Karpas-422 (cell line): ENCODE measurements around the gene HAND2. TPM values are rescaled to one million over a fixed set of nuclear protein-coding genes. Genes with fewer than 3 reads are reported as not detected.

Source experiments
- DNase-seq: peaks from one replicate; pipeline ENCODE4 v3.0.0-alpha.2; 2015
- H2AFZ ChIP-seq: fragments of 200-600 bp; sonication (generic); 2 replicates; pipeline ENCODE4 v1.6.1; 2014; ENCODE audit warnings: antibody characterized with exemption, low read length, mixed read lengths
- H3K27ac ChIP-seq: fragments of 200-600 bp; sonication (generic); 2 replicates; pipeline ENCODE4 v1.5.1; 2014; ENCODE audit warnings: mild to moderate bottlenecking, low read length, moderate library complexity
- H3K27me3 ChIP-seq: fragments of 200-600 bp; sonication (generic); 2 replicates; pipeline ENCODE4 v1.6.1; 2014; ENCODE audit warnings: low read length, mixed read lengths
- H3K36me3 ChIP-seq: fragments of 200-600 bp; sonication (generic); 2 replicates; pipeline ENCODE4 v1.6.1; 2014; ENCODE audit warnings: low read length, mixed read lengths; ENCODE audit not compliant: insufficient read depth
- H3K4me1 ChIP-seq: fragments of 200-600 bp; sonication (generic); 2 replicates; pipeline ENCODE4 v1.6.1; 2014; ENCODE audit warnings: mild to moderate bottlenecking, low read length, mixed read lengths
- H3K4me2 ChIP-seq: fragments of 200-600 bp; sonication (generic); 2 replicates; pipeline ENCODE4 v1.6.1; 2014; ENCODE audit warnings: low read length, low read depth, mild to moderate bottlenecking; ENCODE audit not compliant: poor library complexity, severe bottlenecking
- H3K4me3 ChIP-seq: fragments of 200-600 bp; sonication (generic); 2 replicates; pipeline ENCODE4 v1.5.1; 2014; ENCODE audit warnings: mild to moderate bottlenecking, antibody characterized with exemption, low read length, mixed read lengths
- H3K79me2 ChIP-seq: fragments of 200-600 bp; sonication (generic); 2 replicates; pipeline ENCODE4 v1.6.1; 2014; ENCODE audit warnings: mild to moderate bottlenecking, low read length, mixed read lengths
- H3K9ac ChIP-seq: fragments of 200-600 bp; sonication (generic); 2 replicates; pipeline ENCODE4 v1.6.0; 2014; ENCODE audit warnings: low read length
- H3K9me2 ChIP-seq: fragments of 200-600 bp; sonication (generic), shearing (Covaris generic); replicated peaks from 2 replicates; pipeline ENCODE4 v1.6.0; 2014; ENCODE audit warnings: mild to moderate bottlenecking, low read length, moderate library complexity; ENCODE audit not compliant: insufficient read depth
- H3K9me3 ChIP-seq: fragments of 300-700, 200-600 bp; sonication (generic); 2 replicates; pipeline ENCODE4 v1.6.1; 2014; ENCODE audit warnings: low read length, mixed read lengths
- H4K20me1 ChIP-seq: fragments of 200-600 bp; sonication (generic); 2 replicates; pipeline ENCODE4 v1.6.1; 2014; ENCODE audit warnings: mild to moderate bottlenecking, antibody characterized with exemption, low read length, low read depth; ENCODE audit not compliant: insufficient read depth
- total RNA-seq: library from RNA; depleted of rRNA; stranded (reverse); fragments of >200 nt; shearing (Covaris generic); gene quantifications from 2 replicates; pipeline ENCODE4 v1.2.3, GENCODE V29; 2014; ENCODE audit warnings: low replicate concordance

HAND2 gene
- total RNA-seq, 1 experiment from 2014 or later, result not detected

DNA sequence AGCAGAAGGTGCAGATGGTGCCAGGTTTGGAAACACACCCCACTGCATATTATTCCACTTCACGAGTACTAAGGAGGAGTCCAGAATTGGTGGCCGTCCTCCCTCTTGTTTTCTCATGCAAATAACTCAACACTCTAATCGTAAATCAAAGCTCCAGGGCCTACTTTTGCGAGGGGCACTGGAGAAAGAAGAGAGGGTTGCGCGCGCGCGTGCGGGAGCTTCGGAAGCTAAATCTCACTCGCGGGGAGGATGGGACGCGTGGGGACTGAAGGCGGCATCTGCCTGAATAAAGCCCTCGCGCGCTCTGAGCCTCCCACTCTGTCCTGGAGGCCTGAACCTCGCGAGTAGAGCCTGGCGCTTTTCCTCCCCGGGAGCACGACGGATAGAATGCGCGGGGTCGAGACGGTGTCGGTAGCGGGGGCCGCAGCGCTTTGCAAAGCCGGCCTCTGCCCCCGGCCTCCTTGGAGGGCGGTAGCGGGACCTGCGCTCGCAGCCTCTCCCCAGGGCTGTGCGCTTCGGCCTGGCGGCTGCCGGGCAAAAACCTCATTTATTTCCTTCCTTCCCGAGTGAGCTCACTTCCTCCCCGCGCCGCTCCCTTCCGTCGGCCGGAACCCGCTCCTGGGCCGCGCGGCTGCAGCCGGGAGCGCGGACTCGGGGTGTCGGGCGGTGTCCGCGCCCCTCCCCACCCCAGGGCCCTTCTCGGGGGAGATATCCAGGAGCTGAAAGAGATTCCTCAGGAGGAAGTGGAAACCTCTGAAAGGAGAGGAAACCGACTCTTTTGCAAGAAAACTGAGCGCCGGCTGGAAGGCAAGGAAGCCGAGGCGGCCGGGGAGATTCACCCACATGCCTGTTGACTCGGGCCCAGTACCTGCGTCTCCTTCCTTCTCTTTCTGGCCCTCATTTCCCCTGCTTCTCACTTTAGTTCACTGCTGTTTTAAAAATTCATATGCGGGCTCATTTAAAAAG, 20.7 kb downstream of the HAND2 start:
- H3K79me2 ChIP-seq, result no peaks in the 10 kb centered on the region
- H3K4me1 ChIP-seq, result peaks cover 16% of the 10 kb centered on the region
- no peaks in the 10 kb centered on the region for H3K27me3 ChIP-seq
- H3K9me2 ChIP-seq, result no peaks in the 10 kb centered on the region
- peak overlapping the region; percentile 85 for H3K4me2 ChIP-seq
- DNase-seq, result peak; percentile 83
- H3K9me3 ChIP-seq, result no peaks in the 10 kb centered on the region
- H3K36me3 ChIP-seq, result no peaks in the 10 kb centered on the region
- peak overlapping the region; percentile 71 for H3K4me3 ChIP-seq
- peak overlapping the region; percentile 93 for H2AFZ ChIP-seq
- no peaks in the 10 kb centered on the region for H4K20me1 ChIP-seq
- no peak overlapping the region for H3K27ac ChIP-seq
- H3K9ac ChIP-seq, result peak overlapping the region; percentile 78

DNA sequence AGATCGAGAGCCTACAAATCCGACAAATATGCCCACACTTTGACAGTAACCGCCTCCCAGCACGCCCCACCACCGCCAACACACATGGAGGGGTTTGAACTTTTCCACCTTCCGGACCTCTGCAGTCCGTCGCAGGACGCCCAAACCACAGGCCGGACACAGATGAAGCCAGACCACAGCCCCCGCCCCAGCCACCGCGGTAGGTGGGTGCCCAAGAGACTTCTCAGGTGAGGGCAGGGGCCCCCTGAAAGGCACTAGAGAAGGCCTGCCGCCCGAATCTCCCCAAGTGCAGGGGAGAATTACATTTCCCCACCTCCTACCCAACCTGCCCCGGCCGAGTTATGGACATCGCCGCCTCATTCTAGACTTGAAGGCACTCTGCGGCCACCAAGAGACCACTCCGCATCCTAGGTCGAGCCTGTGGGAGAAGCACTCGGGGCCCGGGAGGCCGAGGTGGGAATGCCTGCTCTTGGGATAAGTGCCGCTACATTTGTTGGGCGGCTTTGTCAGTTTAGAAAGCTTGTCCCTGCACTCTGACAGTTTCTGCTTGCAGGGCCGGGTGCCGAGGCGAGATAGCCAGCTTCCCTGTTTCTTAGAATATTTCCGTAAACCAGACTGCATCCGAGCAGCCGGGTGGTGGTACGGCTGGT, 21.5 kb downstream of the HAND2 start:
- Histone ChIP-seq H2AFZ (peak overlapping the region; percentile 93; the same call in 1 of the 2 replicates), H3K9ac (peak overlapping the region; percentile 78), H3K36me3 (no peaks in the 10 kb centered on the region), H4K20me1 (no peaks in the 10 kb centered on the region), H3K27me3 (no peaks in the 10 kb centered on the region), H3K9me2 (no peaks in the 10 kb centered on the region), H3K27ac (no peak overlapping the region), H3K4me2 (peak overlapping the region; percentile 85), H3K4me3 (peak overlapping the region; percentile 71), H3K79me2 (no peaks in the 10 kb centered on the region), H3K4me1 (peaks cover 16% of the 10 kb centered on the region), H3K9me3 (no peaks in the 10 kb centered on the region)
- DNase-seq, result no peak

DNA sequence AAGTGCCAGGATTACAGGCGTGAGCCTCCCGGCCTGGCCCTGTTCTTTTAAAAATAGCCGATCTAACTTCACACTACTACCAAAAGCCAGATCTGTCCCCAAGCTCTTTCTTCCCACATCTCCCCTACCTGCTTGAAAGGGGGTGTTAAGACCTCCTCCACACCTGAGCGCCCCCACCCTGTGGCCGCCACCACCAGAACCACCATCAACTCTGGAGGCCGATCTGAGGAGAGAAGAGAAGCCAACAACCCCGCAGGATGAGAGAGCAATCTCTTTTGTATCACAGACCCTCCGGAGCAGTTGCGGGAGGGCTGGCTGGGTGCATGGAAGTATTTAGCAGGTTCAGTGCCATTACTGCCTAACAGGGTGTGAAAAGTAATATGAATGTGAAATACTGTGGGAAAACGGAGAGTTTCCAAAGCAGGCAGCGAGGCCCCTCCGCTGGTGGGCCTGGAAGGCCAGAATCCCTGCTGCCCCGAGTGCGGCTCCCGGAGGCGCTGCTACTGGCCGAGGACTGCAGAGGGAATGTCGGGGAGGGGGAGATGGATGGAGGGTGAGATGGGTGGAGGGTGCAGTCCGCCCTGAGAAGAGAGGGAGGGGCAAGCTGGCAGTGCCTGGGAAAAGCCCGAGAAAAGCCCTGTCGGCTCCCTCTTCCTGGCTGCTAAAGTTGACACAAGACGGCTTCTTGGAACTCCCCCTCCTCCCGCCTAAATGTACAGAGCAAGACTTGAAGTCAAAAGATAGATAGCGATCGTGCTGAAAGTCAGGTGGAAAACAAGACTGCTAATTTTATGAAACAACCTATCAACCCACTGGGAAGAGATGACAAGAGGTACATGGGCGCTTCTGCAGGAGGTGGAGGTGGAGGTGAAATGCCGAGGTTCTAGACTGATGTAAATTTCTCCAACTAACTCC, 22.3 kb downstream of the HAND2 start:
- Histone ChIP-seq H2AFZ (no peak overlapping the region), H3K27ac (no peak overlapping the region), H3K4me1 (peaks cover 16% of the 10 kb centered on the region), H3K79me2 (no peaks in the 10 kb centered on the region), H3K4me2 (peak overlapping the region; percentile 85), H3K4me3 (peak overlapping the region; percentile 71; the same call in 1 of the 2 replicates), H3K9me3 (no peaks in the 10 kb centered on the region), H3K27me3 (no peaks in the 10 kb centered on the region), H4K20me1 (no peaks in the 10 kb centered on the region), H3K9me2 (no peaks in the 10 kb centered on the region), H3K9ac (no peak overlapping the region), H3K36me3 (no peaks in the 10 kb centered on the region)
- DNase-seq, result no peak

- H2AFZ ChIP-seq, result no peak overlapping the region
- H3K4me3 ChIP-seq, result no peak overlapping the region
- H3K27ac ChIP-seq, result no peak overlapping the region
- no peaks in the 10 kb centered on the region for H3K36me3 ChIP-seq
- no peaks in the 10 kb centered on the region for H3K9me3 ChIP-seq
- DNase-seq, result no peak
- no peak overlapping the region for H3K9ac ChIP-seq
- no peak overlapping the region for H3K4me2 ChIP-seq
- H4K20me1 ChIP-seq, result no peaks in the 10 kb centered on the region
- no peaks in the 10 kb centered on the region for H3K27me3 ChIP-seq
- peaks cover 16% of the 10 kb centered on the region for H3K4me1 ChIP-seq
- no peaks in the 10 kb centered on the region for H3K79me2 ChIP-seq
- H3K9me2 ChIP-seq, result no peaks in the 10 kb centered on the region
Observed at GRCh38 chr4:173506597-173507211, 23.3 kb downstream of the HAND2 start.

GRCh38 chr4:173505924-173506518, 24.0 kb downstream of the HAND2 start:
- Histone ChIP-seq H2AFZ (0 out of 2 replicates have a peak overlapping the region, but pooled peaks have one; percentile 62), H3K4me3 (no peak overlapping the region), H3K9ac (no peak overlapping the region), H3K36me3 (no peaks in the 10 kb centered on the region), H3K4me2 (no peak overlapping the region), H3K4me1 (peaks cover 16% of the 10 kb centered on the region), H3K27ac (no peak overlapping the region), H3K79me2 (no peaks in the 10 kb centered on the region), H4K20me1 (no peaks in the 10 kb centered on the region), H3K27me3 (no peaks in the 10 kb centered on the region), H3K9me3 (no peaks in the 10 kb centered on the region), H3K9me2 (no peaks in the 10 kb centered on the region)
- peak; percentile 81 for DNase-seq

DNA sequence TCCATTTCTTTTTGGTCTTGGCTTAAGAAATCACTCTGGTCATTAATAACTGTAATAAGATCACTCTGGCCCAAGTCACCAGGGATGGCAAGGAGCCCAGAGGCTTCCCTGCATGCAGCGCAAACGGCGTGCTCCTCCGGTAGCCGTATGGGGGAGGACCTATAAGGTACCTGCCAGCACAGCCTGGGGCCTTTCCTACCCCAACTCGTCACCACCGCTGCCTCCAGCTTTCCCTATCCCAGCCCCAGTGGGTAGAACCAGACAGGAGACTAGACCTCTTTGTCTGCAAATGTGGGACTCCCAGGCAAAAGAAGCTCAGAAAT, 25.9 kb downstream of the HAND2 start:
- DNase-seq, result no peak
- Histone ChIP-seq H3K9me3 (no peaks in the 10 kb centered on the region), H3K4me2 (no peak overlapping the region), H3K27ac (no peak overlapping the region), H3K9ac (no peak overlapping the region), H3K9me2 (no peaks in the 10 kb centered on the region), H3K27me3 (no peaks in the 10 kb centered on the region), H3K79me2 (no peaks in the 10 kb centered on the region), H3K4me3 (no peak overlapping the region), H3K36me3 (no peaks in the 10 kb centered on the region), H3K4me1 (peaks cover 14% of the 10 kb centered on the region), H4K20me1 (no peaks in the 10 kb centered on the region), H2AFZ (no peak overlapping the region)

- Histone ChIP-seq H3K79me2 (no peaks in the 10 kb centered on the region), H3K9me3 (no peaks in the 10 kb centered on the region), H3K27me3 (no peaks in the 10 kb centered on the region), H3K9ac (no peak overlapping the region), H3K4me2 (no peak overlapping the region), H4K20me1 (no peaks in the 10 kb centered on the region), H3K4me3 (no peak overlapping the region), H3K36me3 (no peaks in the 10 kb centered on the region), H2AFZ (no peak overlapping the region), H3K9me2 (no peaks in the 10 kb centered on the region), H3K27ac (no peak overlapping the region), H3K4me1 (peaks cover 8% of the 10 kb centered on the region)
- no peak for DNase-seq
Observed at GRCh38 chr4:173503330-173504180, 26.5 kb downstream of the HAND2 start.
